Mesendoderm (in vitro differentiated cells): ENCODE results near the gene AMER3.
A peak's percentile ranks its signal among the peaks of the same experiment; 100 is the strongest.

Source experiments
- DNase-seq: peaks from one replicate; pipeline ENCODE4 v3.0.0; 2013
- H2AK5ac ChIP-seq: 2 replicates; pipeline ENCODE4 v1.6.1; 2013; ENCODE audit warnings: low read length, inconsistent platforms
- H2BK120ac ChIP-seq: 2 replicates; pipeline ENCODE4 v1.6.1; 2013; ENCODE audit warnings: low read depth, mild to moderate bottlenecking, low read length, moderate library complexity, mixed read lengths
- H2BK15ac ChIP-seq: replicated peaks from 2 replicates; pipeline ENCODE4 v1.6.1; 2013; ENCODE audit warnings: low read depth, mild to moderate bottlenecking, moderate library complexity
- H2BK5ac ChIP-seq: 2 replicates; pipeline ENCODE4 v1.6.1; 2013; ENCODE audit warnings: low read length, inconsistent platforms
- H3K18ac ChIP-seq: 2 replicates; pipeline ENCODE4 v1.6.1; 2013; ENCODE audit warnings: mild to moderate bottlenecking, low read length, mixed read lengths
- H3K23ac ChIP-seq: one replicate; pipeline ENCODE4 v1.6.1; 2013; ENCODE audit warnings: low read length
- H3K27ac ChIP-seq: 2 replicates; pipeline ENCODE4 v1.5.1; 2013; ENCODE audit warnings: low read depth, mild to moderate bottlenecking, inconsistent platforms, low read length, moderate library complexity
- H3K27me3 ChIP-seq: 2 replicates; pipeline ENCODE4 v1.6.1; 2013; ENCODE audit warnings: low read length, control low read depth, mild to moderate bottlenecking, inconsistent platforms; ENCODE audit not compliant: insufficient read depth, poor library complexity
- H3K36me3 ChIP-seq: 2 replicates; pipeline ENCODE4 v1.6.1; 2013; ENCODE audit warnings: low read length, inconsistent platforms; ENCODE audit not compliant: control insufficient read depth, insufficient read depth
- H3K4ac ChIP-seq: one replicate; pipeline ENCODE4 v1.6.1; 2013; ENCODE audit warnings: low read depth, mild to moderate bottlenecking, low read length, moderate library complexity
- H3K4me1 ChIP-seq: 2 replicates; pipeline ENCODE4 v1.6.1; 2013; ENCODE audit warnings: low read depth, low read length, inconsistent platforms; ENCODE audit not compliant: control insufficient read depth
- H3K4me2 ChIP-seq: 2 replicates; pipeline ENCODE4 v1.6.1; 2013; ENCODE audit warnings: low read length
- H3K4me3 ChIP-seq: 2 replicates; pipeline ENCODE4 v1.5.1; 2013; ENCODE audit warnings: mild to moderate bottlenecking, low read length
- H3K56ac ChIP-seq: one replicate; pipeline ENCODE4 v1.6.1; 2013; ENCODE audit warnings: low read length
- H3K79me1 ChIP-seq: 2 replicates; pipeline ENCODE4 v1.6.1; 2013; ENCODE audit warnings: low read length, inconsistent platforms
- H3K79me2 ChIP-seq: 2 replicates; pipeline ENCODE4 v1.6.1; 2013; ENCODE audit warnings: mild to moderate bottlenecking, low read length; ENCODE audit not compliant: control insufficient read depth, insufficient read depth
- H3K9ac ChIP-seq: 2 replicates; pipeline ENCODE4 v1.6.1; 2013; ENCODE audit warnings: low read length, inconsistent platforms
- H4K5ac ChIP-seq: one replicate; pipeline ENCODE4 v1.6.1; 2013; ENCODE audit warnings: low read length
- H4K8ac ChIP-seq: one replicate; pipeline ENCODE4 v1.6.1; 2013; ENCODE audit warnings: low read depth, mild to moderate bottlenecking, control low read depth, low read length, moderate library complexity
- WGBS: extraction: QIAGEN DNeasy Blood & Tissue Kit; methylation state at CpG from one replicate; pipeline ENCODE4 v1.1.7; 2013; ENCODE audit warnings: low lambda C conversion rate, missing lambda C conversion rate; ENCODE audit not compliant: insufficient coverage; ENCODE audit errors: extremely low coverage; 5-methylcytosine and 5-hydroxymethylcytosine counted together

Gene AMER3

GRCh38 chr2:130744287-130745117 is 10.8 kb upstream of the AMER3 start:
- H4K5ac ChIP-seq, result no peak overlapping the region
- peak; percentile 92 for DNase-seq

DNA sequence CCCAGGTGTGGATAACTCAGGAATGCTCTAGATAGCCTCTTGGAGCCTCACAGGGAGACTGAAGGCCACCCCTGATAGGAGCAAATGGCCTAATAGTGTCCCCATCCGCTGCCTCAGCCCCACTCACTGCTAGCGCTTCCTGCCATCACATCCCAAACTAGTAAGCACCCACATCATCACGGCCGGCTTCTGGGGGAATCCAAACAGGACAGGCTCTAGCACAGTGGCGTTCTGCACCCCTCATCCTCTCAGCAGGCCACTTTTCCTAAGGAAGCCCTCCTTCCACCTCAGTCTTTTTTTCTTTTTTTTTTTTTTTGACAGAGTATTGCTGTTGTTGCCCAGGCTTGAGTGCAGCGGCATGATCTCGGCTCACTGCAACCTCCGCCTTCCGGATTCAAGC is 6.3 kb upstream of the AMER3 start:
- Histone ChIP-seq H3K9ac (no peak overlapping the region), H2BK5ac (no peak overlapping the region), H2BK120ac (no peak overlapping the region), H2AK5ac (no peak overlapping the region), H2BK15ac (no peak overlapping the region), H3K4me2 (no peak overlapping the region), H3K79me2 (no peaks in the 10 kb centered on the region), H3K4me3 (no peak overlapping the region), H3K23ac (no peak overlapping the region), H3K18ac (no peak overlapping the region), H3K56ac (no peak overlapping the region), H3K4me1 (peaks cover 4% of the 10 kb centered on the region), H3K36me3 (no peaks in the 10 kb centered on the region), H3K27ac (no peak overlapping the region), H4K5ac (no peak overlapping the region), H4K8ac (no peak overlapping the region), H3K4ac (no peak overlapping the region), H3K79me1 (no peaks in the 10 kb centered on the region), H3K27me3 (no peaks in the 10 kb centered on the region)
- DNase-seq, result no peak
- no CpG with 5 or more reads among the region's 9 CpGs for WGBS

More at GRCh38 chr2:130744287-130745117, 10.8 kb upstream of the AMER3 start:
- no peaks in the 10 kb centered on the region for H3K79me1 ChIP-seq
- H3K27ac ChIP-seq, result peak overlapping the region; percentile 54
- peak overlapping the region; percentile 20 for H2BK5ac ChIP-seq
- WGBS, result no CpG with 5 or more reads among the region's 20 CpGs
- H2BK15ac ChIP-seq, result no peak overlapping the region
- H2BK120ac ChIP-seq, result no peak overlapping the region
- peak overlapping the region; percentile 67 for H3K56ac ChIP-seq
- no peaks in the 10 kb centered on the region for H3K27me3 ChIP-seq
- no peaks in the 10 kb centered on the region for H3K36me3 ChIP-seq
- no peak overlapping the region for H3K23ac ChIP-seq
- H3K18ac ChIP-seq, result no peak overlapping the region
- no peak overlapping the region for H3K4me2 ChIP-seq
- no peak overlapping the region for H3K4me3 ChIP-seq
- peaks cover 8% of the 10 kb centered on the region for H3K4me1 ChIP-seq
- H2AK5ac ChIP-seq, result no peak overlapping the region
- no peak overlapping the region for H4K8ac ChIP-seq
- H3K9ac ChIP-seq, result peak overlapping the region; percentile 24
- no peaks in the 10 kb centered on the region for H3K79me2 ChIP-seq
- H3K4ac ChIP-seq, result no peak overlapping the region

DNA sequence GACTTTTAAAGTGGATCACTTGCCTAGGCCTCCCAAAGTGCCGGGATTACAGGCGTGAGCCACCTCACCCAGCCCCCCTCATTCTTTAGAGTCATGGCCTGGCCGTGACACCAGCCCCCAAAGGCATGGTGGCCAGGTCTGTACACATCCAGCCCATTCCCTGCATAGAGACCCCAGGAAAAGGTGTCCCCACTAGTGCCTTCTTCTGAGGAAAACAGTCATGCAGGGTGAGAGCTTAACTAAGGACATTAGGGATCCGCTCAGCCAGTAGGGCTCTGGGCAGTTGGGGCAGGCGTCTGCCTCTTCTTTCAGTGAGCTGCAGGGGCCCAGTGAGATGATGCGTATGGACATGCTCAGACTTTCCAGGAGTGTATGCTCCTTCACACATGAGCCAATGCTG is 5.7 kb upstream of the AMER3 start:
- Histone ChIP-seq H3K18ac (no peak overlapping the region), H2BK120ac (no peak overlapping the region), H3K4ac (no peak overlapping the region), H2BK5ac (no peak overlapping the region), H3K27ac (no peak overlapping the region), H3K36me3 (no peaks in the 10 kb centered on the region), H3K79me2 (no peaks in the 10 kb centered on the region), H3K27me3 (no peaks in the 10 kb centered on the region), H3K56ac (no peak overlapping the region), H3K4me2 (no peak overlapping the region), H4K8ac (no peak overlapping the region), H3K4me1 (peaks cover 2% of the 10 kb centered on the region), H3K4me3 (no peak overlapping the region), H3K23ac (no peak overlapping the region), H3K79me1 (no peaks in the 10 kb centered on the region), H2BK15ac (no peak overlapping the region), H2AK5ac (no peak overlapping the region), H3K9ac (no peak overlapping the region), H4K5ac (no peak overlapping the region)
- no CpG with 5 or more reads among the region's 6 CpGs for WGBS
- DNase-seq, result no peak

GRCh38 chr2:130754811-130755210 is 529 bp upstream of the AMER3 start:
- Histone ChIP-seq H4K5ac (no peak overlapping the region), H3K79me2 (no peaks in the 10 kb centered on the region), H3K27ac (no peak overlapping the region), H3K36me3 (no peaks in the 10 kb centered on the region), H3K4me3 (no peak overlapping the region), H3K18ac (no peak overlapping the region), H3K27me3 (no peaks in the 10 kb centered on the region), H4K8ac (no peak overlapping the region), H3K79me1 (no peaks in the 10 kb centered on the region), H2BK120ac (no peak overlapping the region), H3K4me2 (no peak overlapping the region), H2BK5ac (no peak overlapping the region), H2AK5ac (no peak overlapping the region), H3K4me1 (peaks cover 3% of the 10 kb centered on the region), H3K56ac (no peak overlapping the region), H3K23ac (no peak overlapping the region), H2BK15ac (no peak overlapping the region), H3K4ac (no peak overlapping the region), H3K9ac (no peak overlapping the region)
- no CpG with 5 or more reads among the region's 8 CpGs for WGBS
- DNase-seq, result no peak

DNA sequence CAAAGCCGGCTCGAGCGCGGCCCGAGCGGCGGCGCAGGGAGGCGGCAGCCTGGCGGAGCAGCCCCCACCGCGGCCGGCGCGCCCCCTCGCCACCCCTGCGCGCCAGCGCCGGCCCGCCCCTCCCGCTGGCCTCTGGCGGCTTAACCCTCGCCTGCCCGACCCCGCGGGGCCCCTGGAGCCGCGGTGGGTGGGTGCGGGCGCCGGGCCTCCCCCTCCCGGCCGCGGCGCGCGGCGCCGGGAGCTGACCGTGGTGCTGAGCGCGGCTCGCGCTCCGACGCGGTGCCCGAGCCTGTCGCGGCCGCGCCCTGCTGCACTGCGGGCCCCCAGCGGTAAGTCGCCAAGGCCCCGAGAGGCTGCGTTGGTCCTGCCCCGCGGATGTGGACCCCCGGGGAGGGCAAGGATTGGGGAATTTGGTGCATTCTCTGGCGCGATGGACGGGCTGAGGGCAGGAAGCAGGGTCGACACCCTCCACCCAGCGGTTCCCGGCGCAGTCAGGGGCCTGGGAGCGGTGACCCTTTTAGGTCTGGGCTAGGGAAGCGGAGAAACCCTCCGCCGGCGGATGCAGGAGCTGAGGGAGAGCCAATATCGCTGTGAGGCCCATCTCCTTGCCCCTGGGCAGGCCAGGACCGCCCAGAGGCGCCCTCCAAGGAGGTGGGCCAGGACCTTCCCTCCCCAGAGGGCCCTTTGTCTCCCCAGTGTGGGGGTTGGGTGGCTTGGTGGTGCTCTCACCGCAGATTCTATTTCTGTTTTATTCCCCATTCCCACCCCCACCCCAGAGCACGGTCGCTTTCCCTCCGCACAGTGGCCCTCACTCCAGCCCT is 923 bp downstream of the AMER3 start:
- no peak overlapping the region for H3K18ac ChIP-seq
- H3K36me3 ChIP-seq, result no peaks in the 10 kb centered on the region
- no peaks in the 10 kb centered on the region for H3K27me3 ChIP-seq
- H3K4me1 ChIP-seq, result peaks cover 3% of the 10 kb centered on the region
- WGBS, result no CpG with 5 or more reads among the region's 80 CpGs
- no peak overlapping the region for H4K8ac ChIP-seq
- H3K56ac ChIP-seq, result peak overlapping the region; percentile 74
- H3K9ac ChIP-seq, result no peak overlapping the region
- no peaks in the 10 kb centered on the region for H3K79me1 ChIP-seq
- no peak overlapping the region for H2BK15ac ChIP-seq
- no peak overlapping the region for H4K5ac ChIP-seq
- H3K4me3 ChIP-seq, result peak overlapping the region; percentile 58
- no peaks in the 10 kb centered on the region for H3K79me2 ChIP-seq
- DNase-seq, result peak; percentile 77
- no peak overlapping the region for H3K23ac ChIP-seq
- H3K4me2 ChIP-seq, result peak overlapping the region; percentile 96
- H2AK5ac ChIP-seq, result no peak overlapping the region
- H2BK5ac ChIP-seq, result no peak overlapping the region
- H2BK120ac ChIP-seq, result no peak overlapping the region
- no peak overlapping the region for H3K27ac ChIP-seq
- H3K4ac ChIP-seq, result no peak overlapping the region
